ENCODE data around the gene SNAP47.

DNA sequence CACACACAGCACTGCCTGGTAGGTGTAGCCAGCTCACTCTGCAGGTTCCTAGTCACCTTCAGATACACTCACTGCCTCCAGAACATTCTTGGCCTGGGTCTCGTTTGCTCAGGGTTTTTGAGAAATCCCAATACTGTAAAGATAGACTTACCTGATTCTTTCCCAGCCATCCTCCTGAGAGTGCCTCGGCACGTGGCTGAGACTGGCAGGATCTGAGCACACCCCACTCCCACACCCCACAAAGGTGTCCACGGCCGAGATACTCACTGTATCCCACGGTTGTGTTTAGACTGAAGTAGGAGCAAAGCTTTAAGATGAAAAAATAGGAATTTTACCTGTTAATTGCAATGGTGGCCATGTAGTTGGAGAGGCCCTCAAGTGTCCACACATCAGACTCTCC is 33.4 kb downstream of the SNAP47 start:
- TF ChIP-seq CTCF (IDR thresholded peaks at IDR 0.05): no peak
- TF ChIP-seq POLR2A (IDR thresholded peaks at IDR 0.05): no peak

Data from prostate gland (tissue), 2 donors.